AG08395 (cell line): ENCODE data around the gene SLC26A9.
A peak's percentile ranks its signal among the peaks of the same experiment; 100 is the strongest.

ENCODE experiments used
- DNase-seq: peaks from one replicate; pipeline ENCODE4 v3.0.0; 2012; ENCODE audit warnings: mixed read lengths, low spot score

Gene SLC26A9, protein sequence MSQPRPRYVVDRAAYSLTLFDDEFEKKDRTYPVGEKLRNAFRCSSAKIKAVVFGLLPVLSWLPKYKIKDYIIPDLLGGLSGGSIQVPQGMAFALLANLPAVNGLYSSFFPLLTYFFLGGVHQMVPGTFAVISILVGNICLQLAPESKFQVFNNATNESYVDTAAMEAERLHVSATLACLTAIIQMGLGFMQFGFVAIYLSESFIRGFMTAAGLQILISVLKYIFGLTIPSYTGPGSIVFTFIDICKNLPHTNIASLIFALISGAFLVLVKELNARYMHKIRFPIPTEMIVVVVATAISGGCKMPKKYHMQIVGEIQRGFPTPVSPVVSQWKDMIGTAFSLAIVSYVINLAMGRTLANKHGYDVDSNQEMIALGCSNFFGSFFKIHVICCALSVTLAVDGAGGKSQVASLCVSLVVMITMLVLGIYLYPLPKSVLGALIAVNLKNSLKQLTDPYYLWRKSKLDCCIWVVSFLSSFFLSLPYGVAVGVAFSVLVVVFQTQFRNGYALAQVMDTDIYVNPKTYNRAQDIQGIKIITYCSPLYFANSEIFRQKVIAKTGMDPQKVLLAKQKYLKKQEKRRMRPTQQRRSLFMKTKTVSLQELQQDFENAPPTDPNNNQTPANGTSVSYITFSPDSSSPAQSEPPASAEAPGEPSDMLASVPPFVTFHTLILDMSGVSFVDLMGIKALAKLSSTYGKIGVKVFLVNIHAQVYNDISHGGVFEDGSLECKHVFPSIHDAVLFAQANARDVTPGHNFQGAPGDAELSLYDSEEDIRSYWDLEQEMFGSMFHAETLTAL

DNA sequence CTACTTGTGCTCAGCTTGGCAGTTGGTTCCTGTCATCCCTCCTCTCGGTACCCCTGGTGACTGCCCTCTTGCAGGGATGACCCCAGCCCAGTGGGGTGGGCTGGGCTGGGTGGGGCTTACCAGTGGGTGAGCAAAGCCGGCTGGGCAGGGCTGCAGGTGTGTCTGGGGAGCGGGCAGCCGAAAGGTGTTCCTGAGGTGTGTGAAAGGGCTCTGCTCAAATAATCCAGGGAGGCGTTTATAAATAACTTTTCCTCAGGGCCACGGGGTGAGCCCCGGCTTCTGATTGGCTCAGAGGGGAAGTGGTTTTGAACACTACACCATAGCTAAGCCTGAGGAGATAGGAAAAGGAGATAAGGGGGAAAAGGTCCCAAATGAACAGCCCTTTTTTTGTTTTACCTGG, at the start of gene SLC26A9:
Gene SLC26A9 (minus strand): TSS at position 212 of the 400 bp plus-strand sequence. CDS start 7,636 bp downstream, outside the sequence.
- DNase-seq = no peak

DNA sequence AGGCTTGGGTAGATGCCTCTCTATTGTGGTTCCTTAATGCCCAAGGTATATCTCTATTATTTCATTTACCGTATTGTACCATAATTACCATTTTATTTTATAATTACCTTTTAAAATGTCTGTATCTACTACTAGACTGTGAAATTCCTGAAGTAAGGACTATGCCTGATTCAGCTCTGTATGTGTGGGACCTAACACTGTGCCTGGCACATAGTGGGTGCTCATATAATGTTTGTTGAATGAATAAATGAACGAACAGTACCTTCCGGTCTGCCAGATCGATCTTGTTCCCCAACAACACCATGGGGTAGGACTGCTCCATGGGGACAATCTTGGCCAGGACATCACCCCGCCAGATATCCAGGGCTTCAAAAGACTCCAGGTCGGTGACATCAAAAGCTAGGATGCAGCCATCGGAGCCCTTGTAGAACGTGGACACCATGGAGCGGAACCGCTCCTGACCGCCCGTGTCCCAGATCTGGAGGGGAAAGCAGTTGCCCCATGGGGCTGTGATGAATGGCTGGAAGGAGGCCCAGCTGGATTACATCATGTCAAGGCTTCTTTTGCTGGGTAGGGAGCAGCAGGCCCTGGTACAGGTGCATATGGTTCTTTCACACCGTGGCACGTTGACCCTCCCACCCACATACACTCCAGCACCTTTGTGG, 49.1 kb upstream of the SLC26A9 start:
- DNase-seq = no peak

DNA sequence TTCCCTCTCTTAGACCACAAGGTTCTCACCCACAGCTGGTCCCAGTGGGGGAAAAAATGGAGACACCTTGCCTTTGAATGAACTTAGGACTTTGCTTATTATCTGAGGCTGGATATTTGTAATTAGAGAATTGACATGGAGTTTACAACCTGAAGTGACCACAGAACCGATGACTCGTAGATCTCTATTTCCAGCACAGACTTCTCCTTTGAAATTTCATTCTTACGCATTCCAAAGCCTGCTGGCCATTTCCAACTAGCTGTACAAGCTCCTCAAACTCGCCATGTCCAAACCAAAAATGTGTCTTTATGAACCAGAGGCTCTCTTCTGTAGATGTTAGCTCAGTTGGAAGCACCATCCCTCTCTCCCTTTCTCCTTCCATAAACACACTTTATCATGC, 48.0 kb upstream of the SLC26A9 start:
- peak; percentile 58 for DNase-seq

DNA sequence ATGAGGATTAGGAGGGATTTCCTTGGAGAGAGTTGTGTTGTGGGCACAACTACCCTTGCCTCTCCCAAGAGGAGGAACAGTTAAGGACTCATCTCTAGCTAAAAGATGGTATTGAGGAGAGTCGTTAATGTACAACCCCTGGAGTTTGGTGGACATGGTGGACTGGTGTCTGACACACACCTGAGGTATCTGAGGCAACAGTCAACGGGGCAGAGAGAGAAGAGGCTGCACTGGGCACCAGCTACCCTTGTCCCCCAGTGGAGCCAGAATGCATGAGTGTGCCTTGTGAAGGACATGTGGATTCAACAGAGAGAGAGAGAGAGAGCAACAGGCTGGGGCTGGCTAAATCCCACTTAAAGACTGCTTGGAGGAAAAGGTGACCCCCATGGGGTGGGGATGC, 47.0 kb upstream of the SLC26A9 start:
- DNase-seq = no peak

DNA sequence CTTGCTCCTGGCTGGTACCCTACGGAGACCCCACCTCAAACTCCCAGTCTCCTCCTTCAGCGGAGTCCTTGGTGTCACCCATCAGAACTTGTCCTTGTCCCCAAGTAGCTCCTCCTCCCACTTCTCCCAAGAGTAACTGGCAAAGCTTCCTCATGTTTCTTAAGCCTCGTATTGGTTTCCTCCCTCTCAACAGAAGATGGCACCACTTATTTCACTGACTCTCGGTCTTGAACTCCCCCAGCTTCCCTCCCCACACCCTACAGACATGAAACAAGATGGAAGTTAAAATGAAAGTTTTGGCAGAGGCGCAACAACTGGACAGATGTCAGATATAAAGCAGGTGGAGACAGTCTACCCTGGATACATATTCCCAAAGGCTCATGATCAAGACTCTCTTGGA, 46.5 kb upstream of the SLC26A9 start:
- no peak for DNase-seq

DNA sequence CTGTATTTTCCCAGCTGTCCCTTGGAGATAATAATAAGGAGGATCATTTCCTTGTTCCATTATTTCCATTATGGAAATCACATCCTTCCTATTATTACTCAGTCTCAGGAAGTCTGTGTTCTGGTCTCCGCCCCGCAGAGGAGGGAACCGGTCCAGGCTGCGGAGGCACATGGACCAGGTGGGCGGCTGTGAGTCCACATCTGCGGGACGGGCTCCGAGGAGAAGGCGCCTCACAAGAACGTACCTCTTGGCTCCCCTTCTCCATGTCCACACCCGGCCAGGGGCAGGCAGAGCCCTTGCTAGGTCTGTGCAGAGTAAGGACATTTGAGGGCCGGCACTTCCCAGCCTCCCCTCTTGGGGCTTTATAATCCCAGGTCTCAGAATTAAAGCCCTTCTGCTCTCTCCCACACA, 45.3 kb upstream of the SLC26A9 start:
- DNase-seq = no peak

DNA sequence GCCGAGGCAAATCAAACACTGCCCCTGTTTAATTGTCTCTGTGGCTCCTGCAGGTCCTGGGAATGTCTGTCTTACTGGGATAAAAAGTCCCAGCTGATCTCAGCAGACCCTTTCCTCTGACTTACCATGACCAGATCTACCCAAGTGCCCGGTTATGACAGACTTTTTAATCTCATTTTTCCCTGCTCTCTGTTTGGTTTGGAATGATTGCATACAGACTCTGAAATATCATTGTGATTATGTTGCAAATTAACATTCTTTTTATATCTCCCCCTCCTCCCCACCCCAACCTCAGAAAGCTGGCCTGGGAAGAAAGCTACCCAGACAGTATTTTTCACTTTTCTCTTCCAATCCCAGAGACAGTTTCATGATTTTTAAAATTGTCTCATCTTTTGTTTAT, 43.6 kb upstream of the SLC26A9 start:
- no peak for DNase-seq

DNA sequence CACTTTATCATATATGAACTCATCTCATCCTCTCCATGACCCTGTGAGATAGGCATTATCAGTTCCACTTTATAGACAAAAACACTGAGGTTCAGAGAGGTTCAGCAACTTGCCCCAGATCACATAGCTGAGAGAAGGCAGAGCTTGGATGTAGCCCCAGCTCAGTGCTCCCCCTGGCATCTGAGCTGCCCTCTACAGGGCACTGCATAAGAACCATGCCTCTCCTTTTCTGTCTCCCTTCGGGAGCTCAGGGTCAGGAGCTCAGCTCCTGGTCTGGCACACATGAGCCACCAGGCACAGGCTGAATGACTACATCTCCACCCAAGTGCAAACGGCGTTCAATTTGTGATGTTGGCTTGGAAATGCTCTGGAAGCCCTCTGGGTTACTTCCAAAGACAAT, 43.0 kb upstream of the SLC26A9 start:
- no peak for DNase-seq

DNA sequence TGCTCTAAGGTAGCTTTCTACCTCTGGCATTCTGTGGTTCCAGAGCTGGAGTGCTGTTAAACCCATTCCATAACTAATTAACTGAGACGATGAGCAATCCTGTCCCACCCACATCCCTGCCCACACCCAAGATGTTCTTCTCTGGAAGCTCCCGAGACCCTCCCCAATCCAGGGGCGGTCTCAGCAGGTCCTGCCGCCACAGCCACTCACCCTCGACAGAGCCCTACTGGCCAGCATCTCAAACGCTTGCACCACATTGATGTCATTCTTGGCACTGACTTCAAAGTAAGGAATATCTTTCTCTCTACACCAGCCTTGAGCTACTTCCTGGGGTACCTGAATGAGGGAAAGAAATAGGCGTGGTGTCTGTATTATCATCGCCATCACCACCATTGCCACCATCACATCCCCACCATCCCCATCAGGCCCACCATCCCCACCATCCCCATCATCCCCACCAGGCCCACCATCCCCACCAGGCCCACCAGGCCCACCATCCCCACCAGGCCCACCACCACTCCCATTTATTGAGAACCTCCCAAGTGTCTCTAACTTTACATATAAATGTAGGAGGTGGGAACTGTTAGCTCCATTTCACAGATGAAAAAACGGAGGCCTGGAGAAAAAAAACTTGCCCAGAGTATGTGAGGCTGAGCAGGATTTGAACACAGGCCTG, 42.2 kb upstream of the SLC26A9 start:
- no peak for DNase-seq

DNA sequence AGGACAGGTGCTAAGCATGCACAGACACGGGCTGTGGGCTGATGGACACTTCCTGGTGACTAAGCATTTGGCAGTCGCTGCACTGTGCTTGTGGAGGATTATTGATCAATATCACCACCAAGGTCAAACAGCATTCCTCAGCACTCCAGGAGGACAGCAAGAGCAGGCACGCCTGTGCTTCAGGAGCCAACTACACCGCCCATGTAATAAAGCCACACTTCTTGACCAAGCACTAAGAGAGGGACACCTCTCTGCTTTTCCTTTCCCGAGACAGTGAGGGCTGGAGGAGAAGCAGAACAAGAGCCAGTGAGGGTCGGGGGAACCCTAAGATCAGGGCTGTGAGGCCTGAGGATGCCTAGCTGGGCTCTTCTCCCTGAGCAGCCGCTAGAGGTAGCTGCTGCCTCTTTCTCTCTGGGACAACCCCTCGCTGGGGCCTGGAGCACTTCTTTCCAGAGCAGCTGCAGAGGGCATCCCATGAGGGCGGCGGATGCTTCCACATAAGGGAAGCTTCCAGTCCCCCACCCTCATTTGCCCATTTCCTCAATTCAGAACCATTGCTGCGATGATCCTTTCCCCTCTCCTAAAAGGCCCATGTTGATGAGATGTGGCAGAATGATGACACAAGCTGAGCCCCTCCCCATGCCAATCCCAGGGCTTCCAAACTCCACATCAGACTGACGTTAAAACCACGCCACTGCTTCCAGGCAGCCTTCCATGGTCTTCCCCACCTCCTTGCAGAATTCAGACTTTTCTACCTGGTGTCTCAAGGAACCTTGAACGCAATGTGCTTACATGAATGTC, 40.9 kb upstream of the SLC26A9 start:
- DNase-seq = peak; percentile 74

DNA sequence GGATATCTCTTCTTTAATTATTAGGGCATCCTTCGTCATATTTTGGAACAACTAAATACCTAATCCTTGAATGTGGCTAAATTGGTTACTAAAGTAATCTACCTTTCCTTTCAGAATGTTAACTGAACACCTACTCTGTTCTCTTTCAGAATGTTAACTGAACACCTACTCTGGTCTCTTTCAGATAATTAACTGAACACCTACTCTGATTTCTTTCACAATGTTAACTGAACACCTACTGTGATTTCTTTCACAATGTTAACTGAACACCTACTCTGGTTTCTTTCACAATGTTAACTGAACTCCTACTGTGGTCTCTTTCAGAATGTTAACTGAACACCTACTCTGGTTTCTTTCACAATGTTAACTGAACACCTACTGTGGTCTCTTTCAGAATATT, 38.0 kb upstream of the SLC26A9 start:
- no peak for DNase-seq

DNA sequence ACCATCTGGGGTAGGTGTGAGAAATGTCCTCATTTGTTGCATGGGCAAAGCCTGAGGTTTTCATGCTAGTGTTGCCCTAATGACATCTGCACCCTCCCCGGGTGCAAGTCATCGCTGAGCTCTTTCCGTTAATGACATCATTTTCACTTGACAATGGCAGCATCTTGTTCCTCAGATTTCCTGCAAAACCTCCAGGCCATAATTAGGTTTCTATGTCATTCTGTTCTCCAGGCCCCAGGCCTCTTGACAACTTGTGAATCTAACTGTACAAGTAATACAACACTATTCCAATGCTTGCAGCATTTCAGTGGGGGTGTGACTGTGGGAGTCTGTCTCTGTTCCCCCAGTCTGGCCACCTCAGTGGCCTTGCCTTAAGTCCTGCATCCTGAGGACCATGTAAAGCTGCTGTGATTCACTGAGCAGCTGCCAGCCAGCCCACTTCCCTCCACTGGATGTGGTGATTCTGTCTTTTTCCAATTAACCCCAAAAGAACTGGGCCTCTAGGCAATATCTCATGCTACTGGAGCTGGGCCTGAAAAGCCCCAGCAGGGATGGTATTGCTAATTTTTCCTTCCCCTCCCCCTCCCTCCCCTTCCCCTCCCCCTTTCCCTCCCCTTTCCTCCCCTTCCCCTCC, 37.1 kb upstream of the SLC26A9 start:
- no peak for DNase-seq

DNA sequence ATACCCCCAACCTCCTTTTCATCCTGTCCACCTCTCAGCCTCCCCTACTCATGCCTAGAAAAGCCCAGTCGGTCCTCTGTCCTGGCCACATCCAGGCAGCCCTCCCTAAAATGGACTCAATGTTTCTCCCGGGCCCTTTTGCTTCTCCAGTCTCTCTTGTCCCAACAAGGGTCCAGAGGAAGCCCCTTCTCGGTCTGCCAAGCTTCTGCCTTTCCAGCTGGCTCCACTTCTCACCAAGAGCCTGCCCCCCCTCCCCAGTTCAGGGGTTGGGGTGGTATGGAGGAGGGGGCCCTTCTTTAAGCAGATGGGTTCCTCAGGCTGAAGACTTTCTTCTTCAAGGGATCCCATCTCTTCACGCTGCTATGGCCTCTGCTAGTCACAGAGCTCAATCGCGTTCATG, 36.0 kb upstream of the SLC26A9 start:
- DNase-seq = no peak

DNA sequence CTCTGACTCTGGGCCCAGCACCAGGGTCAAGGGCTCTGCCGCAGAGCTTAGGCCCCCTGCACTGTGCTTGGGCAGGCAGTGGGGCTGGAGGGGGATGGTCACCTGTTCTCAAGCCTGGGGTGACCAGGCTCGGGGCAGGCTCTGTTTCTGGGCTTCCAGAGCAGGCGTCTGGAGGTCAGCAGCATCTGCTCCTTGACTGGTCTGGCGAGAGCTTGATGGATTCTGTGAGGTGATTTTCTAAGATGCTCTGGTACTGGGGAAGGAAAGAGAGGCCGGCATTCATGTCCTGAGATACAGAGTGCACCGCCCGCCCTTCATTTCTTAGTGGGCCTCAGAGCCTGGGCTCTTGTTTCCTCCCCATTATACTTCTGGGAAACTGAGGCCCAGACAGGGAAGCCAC, 35.4 kb upstream of the SLC26A9 start:
- DNase-seq = no peak

DNA sequence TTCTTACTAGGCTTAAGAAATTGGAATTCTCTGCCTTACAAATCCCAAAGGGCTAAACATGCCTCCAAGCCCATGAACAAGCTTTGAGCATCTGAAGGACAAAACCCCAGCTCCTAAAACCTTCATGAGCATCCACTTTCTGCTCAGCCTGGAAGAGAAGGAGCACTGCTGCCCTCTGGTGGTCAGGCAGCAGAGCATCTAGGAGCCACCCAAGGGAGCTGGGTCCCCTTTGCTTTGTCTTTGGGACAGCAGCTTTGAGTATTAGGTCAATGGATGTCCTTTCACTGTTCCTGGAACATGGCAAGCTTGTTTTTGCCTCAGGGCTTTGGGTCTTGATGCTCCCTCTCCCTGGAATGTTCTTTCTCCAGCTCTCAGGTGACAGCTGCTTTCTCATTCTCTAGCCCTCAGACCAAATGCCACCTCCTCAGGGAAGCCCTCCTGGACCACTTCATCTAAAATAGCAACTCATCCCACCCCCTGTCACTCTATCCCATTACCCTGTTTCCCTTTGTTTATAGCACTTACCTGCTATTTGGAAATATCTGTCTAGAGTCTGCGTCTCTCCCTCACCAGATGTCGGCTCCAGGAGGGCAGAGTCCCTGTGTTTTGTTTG, 34.3 kb upstream of the SLC26A9 start:
- peak; percentile 78 for DNase-seq

DNA sequence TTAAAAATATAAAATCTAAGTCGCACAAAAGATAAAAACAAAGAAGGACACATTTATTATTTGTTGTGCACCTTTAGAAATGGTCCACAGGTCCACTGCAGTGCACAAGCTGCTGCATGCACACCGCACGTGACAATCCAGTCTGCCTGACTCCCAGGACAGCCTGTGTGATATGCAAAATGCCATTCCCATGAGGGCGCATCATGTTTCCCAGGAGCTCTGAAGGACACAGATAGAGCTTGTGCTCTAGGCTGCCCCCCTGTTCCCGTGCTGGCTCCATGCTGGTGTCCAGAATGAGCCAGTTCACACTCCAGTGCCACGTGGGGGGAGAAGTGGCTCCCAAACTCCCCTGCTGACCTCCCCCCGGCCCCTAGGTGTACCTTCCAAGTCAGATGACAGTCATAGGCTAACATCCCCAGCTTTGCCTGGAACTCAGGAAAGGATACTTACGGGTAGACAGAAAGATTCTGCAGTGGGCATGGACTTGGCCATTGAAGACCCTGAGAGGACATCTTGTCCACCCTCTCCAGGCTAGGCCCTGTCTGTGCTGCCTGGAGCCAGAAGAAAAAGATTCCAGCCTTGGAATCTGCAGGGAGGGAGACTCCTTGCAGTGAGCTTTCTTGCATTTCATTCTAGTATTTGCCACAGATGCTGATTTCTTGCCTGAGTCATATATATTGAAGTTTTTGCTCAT, 33.6 kb upstream of the SLC26A9 start:
- DNase-seq = peak; percentile 55

DNA sequence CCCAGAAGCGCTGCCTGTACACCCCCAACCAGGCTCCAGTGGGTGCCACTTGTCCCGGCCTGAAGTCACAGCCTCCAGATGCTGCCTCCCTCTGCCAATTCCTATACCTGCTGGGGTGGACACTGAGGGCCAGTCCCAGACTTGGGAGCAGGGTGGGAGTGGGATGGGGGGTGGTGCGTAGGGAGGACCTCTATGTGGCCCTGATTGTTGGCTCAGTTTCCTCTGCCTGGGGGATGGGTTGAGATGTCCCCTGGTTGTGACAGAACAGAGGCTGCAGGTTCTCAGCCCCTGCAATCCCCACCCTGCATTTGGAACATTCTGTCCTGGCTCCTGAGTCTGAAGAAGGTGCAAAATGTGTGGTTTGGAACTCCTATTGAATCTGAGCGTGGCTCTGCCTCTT, 32.8 kb upstream of the SLC26A9 start:
- DNase-seq = no peak

DNA sequence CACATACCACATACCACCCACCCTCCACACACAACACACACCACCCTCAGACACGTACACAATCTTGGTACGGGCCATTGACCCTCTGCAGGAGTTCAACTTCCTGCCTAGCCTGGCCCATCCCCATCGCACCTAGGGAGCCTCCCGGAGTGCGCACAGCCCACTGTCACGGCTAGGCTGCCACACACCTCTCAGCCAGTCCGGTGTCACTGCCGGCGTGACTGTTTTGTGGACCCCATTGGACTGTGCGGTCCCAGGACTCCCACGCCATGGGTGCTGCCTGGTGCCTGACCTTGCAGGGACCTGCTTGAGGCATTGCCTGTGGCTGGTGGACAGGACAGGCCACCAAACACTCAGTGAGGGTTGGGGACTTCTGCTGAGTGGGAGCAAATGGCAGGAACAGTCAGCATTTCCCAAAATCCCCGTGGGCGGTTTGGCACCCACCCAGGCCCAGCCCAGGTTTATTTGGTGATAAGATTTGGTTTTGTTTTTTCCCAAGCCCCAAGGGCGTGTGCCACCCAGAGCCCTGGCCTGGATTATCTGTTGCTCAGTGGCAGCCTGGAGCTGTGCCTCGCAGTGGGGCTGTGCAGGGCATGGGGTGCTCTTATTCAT, 32.2 kb upstream of the SLC26A9 start:
- DNase-seq = no peak

DNA sequence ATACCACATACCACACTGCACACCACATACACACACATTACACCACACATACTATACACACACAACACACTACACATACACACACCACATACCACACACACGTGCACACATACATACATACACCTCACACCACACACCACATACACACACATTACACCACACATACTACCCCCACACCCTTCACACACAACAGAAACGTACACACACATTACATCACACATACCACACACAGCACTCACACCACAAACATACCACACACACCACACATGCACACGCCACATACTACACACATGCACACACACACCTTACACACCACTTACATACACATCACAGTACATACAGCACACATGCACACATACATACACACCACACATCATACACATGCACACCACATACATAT, 31.5 kb upstream of the SLC26A9 start:
- DNase-seq = no peak
